Measurements from ENCODE around the gene PAPPA.

Gene PAPPA

DNA sequence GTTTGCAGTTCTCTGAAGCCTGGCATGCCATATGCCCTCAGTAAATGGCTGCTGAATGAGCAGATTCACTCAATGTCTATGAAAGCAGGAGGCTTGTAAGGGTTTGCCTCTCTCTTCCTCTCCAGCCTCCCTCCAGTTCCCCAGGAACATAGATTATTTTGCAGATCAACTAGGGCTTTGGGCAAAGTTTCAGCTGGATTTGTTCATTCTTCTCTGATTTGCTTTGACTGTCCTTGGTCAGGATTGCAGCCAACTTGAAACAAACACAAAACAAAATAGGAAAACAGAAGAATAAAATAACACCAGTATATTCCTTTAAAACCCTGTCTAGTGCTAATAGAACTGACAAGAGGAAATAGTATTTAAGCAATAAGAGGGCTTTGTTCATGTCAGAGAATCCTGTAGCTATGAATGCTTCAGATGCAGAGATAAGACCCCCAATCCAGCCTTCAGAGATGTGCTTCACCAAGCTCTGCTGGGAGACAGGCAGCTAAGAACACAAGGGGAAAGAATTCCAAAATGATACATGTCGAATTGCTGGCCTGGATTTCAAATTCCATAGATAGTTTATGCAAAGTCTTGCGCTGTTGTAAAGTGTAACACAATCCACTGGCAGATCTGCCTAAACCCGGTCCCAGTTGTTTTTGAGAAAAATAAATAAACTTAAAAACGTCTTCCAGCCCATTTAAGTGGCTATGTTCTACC is 174.3 kb downstream of the PAPPA start:
- no peak overlapping the region for H3K4me3 ChIP-seq (ENCODE audit: low read length)
- DNase-seq (ENCODE audit: low read depth, low spot score): no peak

DNA sequence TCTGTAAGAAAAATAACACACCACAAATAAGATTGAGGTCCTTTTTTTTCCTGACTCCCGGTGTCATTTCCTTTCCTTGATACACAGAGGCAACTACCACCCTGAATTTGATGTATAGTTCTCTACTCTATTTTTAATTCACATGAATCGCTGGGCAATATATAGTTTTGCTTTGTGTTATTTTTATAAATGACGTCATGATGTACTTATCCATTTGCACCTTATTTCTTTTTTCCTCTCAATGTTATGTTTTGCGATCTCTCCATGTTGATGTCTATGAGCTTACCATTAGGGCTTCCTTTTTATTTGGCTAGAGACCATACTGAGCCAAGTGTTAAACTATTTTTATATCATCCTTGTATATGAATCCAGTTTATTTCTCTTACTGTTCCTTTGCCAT is 175.9 kb downstream of the PAPPA start:
- no peak for DNase-seq (ENCODE audit: low read depth, low spot score)
- H3K4me3 ChIP-seq (ENCODE audit: low read length): no peak overlapping the region

DNA sequence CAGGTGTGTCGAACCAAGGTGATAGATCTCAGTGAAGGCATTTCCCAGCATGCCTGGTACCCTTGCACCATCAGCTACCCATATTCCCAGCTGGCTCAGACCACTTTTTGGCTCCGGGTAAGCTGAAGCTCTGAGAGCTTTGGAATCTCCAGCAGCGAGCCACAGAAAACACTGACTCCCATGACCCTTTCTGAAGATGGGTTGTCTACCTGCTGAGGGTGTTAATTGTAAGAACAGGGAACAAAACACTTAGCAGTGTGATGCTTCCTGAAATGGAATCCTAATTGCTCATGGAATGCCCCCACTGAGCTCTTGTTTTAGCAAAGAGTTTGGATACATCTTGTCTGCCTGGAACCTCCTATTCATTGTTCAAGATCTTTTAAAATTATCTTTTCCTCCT is 177.7 kb downstream of the PAPPA start:
- no peak overlapping the region for H3K4me3 ChIP-seq (ENCODE audit: low read length)
- DNase-seq (ENCODE audit: low read depth, low spot score): no peak

DNA sequence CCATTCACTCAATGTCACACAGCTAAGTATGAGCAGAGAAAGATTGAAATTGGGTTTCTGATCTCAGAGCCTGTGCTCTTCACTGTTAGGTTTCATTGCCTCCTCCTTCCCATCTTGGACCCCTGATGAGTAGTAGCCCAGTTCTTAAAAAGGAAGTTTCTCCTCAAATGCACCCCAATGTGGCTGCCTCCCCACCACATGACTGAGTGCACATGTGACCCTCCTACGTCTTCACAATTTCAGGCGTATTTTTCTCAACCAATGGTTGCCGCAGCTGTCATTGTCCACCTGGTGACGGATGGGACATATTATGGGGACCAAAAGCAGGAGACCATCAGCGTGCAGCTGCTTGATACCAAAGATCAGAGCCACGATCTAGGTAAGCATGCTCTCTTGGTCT is 178.5 kb downstream of the PAPPA start:
- DNase-seq (ENCODE audit: low read depth, low spot score): no peak
- no peak overlapping the region for H3K4me3 ChIP-seq (ENCODE audit: low read length)

DNA sequence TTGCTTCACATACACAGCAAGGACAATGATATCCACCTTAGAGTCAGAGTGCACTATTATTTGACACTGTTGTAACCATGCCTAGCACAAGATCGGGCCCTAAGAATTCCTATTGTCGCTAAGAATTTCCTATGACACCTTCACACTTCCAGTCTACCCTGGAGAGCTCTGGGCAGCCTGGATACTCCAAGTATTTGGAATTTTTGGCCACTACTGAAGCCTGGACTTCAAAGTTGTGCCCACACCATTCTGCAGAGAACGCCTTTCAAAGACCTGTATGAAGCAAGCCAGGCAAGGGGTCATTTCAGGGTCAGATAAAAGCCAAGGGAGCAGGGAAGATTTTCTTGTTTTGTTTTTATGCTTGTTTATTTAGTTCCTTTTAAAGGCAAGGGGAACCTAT is 179.7 kb downstream of the PAPPA start:
- DNase-seq (ENCODE audit: low read depth, low spot score): no peak
- H3K4me3 ChIP-seq (ENCODE audit: low read length): no peak overlapping the region

DNA sequence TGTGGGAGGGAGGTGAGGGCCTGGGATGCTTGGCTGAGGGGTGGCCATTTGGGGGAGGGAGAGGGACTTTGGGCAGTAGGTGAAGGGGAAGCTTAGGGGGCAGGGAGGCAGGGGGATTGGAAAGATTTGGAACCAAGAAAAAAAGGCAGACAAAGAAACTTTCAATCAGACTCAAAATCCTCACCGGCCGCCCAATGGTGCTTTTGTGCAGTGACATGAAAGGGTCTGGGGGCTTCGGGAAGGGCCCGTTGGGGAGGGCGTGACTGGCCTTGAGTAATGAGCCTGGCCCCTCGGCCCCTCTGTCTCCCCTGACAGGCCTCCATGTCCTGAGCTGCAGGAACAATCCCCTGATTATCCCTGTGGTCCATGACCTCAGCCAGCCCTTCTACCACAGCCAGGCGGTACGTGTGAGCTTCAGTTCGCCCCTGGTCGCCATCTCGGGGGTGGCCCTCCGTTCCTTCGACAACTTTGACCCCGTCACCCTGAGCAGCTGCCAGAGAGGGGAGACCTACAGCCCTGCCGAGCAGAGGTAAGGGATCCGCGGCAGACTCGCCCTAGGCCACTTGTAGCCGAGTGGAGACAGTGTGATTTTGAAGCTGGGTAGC is 181.1 kb downstream of the PAPPA start:
- DNase-seq (ENCODE audit: low read depth, low spot score): no peak
- no peak overlapping the region for H3K4me3 ChIP-seq (ENCODE audit: low read length)

DNA sequence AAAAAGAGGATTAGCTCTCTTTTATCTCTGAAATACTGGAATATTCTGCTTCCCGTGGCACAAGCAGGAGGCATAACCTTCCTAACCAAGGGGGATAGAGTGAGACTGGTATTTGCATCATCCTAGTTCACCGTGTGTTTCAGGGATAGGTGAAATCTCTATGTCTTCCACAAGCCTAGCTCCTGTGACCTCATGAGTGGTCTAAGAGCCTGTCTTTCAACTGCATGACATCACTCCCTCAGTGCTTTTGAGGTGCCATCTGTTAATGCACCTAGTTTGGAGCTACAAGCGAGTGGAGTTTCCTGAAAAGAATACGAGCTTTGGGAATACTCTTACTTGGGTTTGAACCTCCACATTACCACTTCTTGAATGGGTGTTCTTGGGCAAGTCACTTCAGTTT is 181.8 kb downstream of the PAPPA start:
- DNase-seq (ENCODE audit: low read depth, low spot score): no peak
- H3K4me3 ChIP-seq (ENCODE audit: low read length): no peak overlapping the region

DNA sequence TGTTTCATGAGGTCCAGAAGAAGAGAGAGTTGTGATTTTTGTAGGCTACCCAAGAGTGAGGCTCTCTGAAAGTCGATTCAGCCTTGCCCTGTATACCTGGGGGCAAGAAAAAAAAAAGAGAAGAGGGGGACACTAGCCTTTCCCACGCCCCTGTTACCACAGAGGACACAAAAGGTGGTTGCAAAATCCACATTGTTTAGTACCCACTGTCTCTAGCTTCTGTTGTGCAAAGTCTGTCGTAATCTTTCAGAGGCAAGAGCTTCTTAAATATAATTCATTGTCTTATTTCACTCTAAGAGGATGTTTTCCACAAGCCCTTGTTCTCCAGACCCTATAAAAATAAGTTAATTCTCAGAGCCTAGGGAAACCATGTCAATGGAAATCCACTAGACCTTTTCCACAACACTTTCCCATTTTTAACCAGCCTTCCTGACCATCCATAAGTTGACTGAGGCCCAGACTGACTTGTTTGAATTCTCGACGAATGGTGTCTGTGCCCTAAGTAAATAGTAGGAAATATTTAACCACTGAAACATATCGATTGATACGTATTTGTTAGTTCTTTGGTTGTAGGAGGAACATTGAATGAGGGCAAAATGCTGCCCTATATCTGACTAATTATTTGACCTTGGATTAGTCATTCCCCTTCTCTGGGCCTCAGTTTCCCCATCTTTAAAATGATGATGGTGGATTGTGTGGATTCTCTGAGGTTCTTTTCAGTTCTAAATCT is 182.7 kb downstream of the PAPPA start:
- no peak overlapping the region for H3K4me3 ChIP-seq (ENCODE audit: low read length)
- no peak for DNase-seq (ENCODE audit: low read depth, low spot score)

DNA sequence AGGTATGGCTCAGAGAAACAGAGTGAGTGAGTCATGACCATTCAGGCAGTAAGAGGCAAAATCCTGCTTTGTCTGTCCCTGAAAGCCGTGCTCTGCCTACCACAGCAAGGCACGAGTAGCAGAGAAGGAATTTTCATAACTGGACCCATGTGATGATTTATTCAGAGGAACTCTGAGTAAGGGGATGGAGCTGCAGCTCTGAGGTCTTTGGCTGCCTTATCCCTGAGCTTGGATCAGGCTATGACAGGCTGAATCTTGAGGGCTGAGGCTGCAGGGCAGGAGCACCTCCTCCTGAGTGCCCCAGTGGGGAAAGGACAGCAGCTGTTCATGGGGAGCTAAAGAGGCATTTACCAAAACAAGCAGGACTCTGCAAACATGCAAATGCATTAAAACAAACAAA is 183.4 kb downstream of the PAPPA start:
- no peak overlapping the region for H3K4me3 ChIP-seq (ENCODE audit: low read length)
- DNase-seq (ENCODE audit: low read depth, low spot score): no peak

DNA sequence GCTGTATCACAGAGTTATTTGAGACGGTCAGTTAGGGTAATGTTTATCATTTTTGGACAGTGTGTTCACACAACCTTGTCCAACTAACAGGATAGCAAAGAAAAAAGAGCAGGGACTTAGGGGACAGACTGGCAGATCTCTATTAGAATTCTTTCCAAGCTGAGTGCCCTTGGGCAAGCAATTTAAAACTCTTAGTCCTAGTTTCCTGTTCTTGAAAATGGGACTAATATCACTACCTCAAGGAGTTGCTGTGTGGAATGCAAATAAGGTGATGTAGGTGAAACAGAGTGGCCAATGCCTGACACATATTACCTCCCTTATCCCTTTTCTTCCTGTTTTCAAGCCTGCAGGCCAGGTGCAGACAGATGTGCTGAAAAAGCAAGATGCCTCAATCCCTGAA is 186.7 kb downstream of the PAPPA start:
- no peak for DNase-seq (ENCODE audit: low read depth, low spot score)
- no peak overlapping the region for H3K4me3 ChIP-seq (ENCODE audit: low read length)

DNA sequence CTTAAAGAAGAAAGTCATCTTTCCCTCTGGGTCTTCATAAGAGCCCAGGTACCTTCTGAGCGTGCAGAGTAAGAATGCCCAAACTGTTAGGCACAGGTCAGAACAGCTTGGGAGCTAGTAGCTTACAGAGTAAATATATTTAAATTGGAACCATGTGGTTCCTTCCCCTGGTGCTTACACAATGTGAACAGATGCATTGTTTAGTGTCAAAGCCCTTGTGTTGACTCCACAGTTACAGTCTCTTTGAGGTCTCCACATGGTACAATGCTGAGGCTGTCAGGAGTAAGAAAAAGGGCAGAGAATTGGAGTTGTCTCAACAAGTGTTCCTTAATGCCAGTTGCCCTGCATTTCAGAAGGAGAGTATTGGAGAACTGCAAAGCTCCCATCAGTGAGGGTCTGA is 188.5 kb downstream of the PAPPA start:
- no peak for DNase-seq (ENCODE audit: low read depth, low spot score)
- H3K4me3 ChIP-seq (ENCODE audit: low read length): no peak overlapping the region

DNA sequence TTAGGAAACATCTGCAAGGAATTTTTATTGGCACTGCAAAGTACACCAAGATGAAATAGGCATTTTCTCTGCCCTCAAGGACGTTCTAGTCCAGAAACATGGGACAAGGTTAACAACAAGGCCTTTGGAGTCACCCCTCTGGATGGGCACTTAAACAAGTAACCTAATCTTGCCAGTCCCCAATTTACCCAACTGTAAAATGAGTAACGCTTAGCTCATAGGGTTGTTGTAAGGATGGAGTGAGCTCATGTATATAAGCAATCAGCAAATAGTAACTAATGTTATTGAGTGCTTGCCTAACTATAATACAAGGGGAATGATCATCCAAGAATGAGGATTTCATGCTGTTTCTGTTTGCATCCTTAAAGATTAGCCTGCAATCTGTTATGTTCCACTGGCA is 189.3 kb downstream of the PAPPA start:
- no peak overlapping the region for H3K4me3 ChIP-seq (ENCODE audit: low read length)
- no peak for DNase-seq (ENCODE audit: low read depth, low spot score)

DNA sequence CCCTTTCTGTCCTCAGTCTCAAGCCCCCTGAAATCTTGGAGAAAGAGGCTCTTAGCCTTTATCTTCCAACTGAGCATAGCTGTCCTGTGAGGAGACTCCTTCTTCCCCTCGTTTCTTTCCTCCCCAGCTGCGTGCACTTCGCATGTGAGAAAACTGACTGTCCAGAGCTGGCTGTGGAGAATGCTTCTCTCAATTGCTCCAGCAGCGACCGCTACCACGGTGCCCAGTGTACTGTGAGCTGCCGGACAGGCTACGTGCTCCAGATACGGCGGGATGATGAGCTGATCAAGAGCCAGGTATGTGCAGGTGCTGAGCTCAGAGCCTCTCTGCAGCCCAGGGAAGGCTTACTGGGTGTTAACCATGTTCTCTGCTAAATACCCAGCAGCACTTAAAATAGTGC is 190.8 kb downstream of the PAPPA start:
- DNase-seq (ENCODE audit: low read depth, low spot score): no peak
- no peak overlapping the region for H3K4me3 ChIP-seq (ENCODE audit: low read length)

DNA sequence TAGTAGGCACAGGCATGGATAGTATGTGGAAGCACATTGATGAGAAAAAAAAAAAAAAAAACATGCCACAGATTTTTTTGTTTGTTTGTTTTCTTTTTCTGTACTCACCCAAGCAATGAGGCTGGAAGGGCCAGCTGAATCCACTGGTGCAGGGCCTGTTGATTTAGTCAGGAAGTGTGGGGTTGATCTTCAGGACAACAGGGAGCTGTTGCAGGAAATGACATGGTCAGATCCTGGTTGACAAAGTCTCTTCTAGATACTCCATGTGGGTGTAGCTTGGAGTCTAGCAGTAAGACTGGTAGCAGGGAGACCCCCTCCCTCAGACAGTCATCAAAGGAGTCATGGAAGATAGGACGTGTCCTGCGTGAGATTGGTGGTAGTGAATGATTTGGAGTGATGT is 191.8 kb downstream of the PAPPA start:
- no peak overlapping the region for H3K4me3 ChIP-seq (ENCODE audit: low read length)
- no peak for DNase-seq (ENCODE audit: low read depth, low spot score)

DNA sequence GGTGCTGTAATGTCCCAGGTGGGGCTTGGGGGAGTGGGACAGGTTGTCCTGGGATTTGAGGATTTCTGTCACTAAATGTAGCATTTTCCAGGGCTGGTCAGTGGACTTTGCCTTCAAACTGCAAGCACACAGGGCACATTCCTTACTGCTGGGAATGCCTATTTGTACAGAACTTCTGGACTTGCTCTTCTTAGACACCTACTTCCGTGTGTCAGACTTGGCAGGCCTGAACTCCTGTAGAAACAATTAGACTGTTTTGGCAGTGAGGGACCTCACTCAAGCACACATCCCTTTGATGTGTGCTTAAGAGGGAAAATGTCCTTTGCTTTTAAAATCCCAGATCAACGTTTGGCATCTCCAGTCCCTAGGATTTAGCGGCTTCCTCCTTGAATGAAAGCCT is 192.2 kb downstream of the PAPPA start:
- no peak overlapping the region for H3K4me3 ChIP-seq (ENCODE audit: low read length)
- DNase-seq (ENCODE audit: low read depth, low spot score): no peak

DNA sequence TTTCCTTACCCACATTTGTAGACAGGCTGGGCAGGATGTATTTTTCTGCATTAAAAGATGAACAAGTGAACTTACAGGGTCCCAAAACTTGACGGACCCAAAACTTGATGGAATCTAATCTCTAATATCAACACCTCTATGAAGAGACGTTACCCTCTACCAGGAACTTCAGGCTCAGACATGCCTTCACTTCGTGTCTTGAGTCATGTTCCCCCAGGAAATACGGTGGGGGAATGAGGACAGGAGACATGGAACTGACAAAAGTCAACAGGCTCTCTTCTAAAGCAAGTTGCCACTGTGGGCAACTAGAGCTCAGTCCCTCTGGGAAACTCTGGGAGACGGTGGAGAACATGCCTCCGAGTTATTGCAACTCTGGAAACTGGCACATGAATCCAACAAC is 196.1 kb downstream of the PAPPA start:
- H3K4me3 ChIP-seq (ENCODE audit: low read length): no peak overlapping the region
- DNase-seq (ENCODE audit: low read depth, low spot score): no peak

DNA sequence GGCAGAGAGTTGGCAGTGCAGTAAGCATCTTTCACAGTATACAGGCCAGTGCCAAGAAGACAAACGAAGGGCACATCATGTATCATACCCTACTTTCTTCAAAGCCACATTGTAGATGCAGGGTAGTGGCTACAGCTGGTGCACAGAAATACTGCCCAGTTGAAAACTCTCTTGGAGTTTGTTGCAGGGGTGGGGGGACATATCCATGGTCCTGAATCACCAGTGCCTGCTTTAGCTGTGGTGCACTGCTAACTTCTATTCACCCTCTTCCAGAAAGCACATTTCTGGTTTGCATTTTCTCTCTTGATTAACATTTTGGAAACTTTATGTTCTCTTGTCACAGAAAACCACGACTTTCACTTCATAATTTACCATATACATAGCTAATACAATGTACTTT is 196.6 kb downstream of the PAPPA start:
- DNase-seq (ENCODE audit: low read depth, low spot score): no peak
- H3K4me3 ChIP-seq (ENCODE audit: low read length): no peak overlapping the region

DNA sequence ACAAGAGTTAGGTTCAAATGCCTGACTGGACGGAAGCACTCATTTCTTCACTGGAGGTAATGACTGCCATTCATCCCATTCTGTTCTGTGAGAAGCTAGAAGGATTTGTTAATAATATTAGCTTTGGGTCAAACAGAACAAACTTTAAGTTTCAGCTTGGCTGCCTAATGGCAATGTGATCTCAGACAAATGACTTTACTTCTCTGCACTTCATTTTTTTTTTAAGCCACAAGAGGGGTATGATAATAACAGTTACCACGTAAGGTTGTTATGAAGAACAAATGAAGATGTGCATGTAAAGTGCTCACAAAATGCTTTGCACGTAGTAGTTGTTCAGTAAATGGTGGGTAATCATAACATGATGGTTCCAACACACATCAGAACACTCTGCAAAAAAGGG is 199.4 kb downstream of the PAPPA start:
- H3K4me3 ChIP-seq (ENCODE audit: low read length): no peak overlapping the region
- no peak for DNase-seq (ENCODE audit: low read depth, low spot score)

DNA sequence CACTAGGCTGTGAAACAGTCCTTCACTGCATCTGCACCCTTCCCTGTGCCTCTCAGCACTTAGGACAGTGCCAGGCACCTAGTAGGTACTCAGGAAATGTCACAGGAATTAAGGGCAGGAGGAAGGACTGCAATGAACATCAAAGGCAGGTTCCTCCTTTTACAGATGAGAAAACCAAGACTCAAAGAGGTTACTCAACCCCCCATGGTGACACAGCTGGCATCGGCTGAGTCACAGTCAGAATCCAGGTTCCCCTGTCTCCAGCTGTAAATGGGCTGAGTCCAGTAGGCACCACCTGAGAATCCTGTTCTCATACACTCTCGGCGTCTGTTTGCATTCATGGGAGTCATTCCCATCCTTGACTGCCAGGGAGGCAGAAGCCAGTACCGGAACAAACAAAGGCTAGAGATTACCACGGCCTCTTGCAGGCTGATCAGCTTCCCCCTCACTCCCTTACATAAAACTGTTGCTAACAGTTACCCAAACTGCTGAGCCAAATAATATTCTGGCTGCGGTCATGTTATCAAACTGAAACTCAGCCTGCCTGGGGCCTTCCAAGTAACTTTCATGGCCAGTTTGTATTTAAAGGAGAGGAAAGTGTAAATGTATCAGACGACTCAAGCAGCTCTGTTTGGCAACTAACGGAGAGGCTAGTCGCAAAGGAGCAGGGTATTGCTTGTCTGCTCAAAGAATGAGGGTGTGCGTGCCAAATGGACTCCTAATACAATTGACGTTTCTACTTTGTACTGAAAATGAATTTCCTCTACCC is 201.7 kb downstream of the PAPPA start:
- no peak for DNase-seq (ENCODE audit: low read depth, low spot score)
- H3K4me3 ChIP-seq (ENCODE audit: low read length): no peak overlapping the region

DNA sequence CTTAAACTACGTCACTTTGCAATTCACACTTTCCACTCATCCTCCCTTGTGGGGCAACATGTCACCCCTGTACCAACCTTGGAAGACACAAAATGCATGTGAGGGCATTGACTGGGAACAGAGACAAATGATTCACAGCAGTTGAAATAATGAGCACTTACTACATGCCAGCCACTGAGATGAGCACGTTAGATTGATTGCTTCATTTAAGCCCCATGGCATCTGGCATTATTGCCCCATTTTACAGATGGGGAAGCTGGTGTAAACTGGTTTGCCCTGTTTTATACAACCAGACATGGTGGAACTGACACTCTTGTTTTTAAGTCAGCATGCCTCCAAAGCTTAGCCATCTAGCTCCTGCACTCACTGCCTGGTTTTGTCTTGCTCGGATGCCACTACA is 204.7 kb downstream of the PAPPA start:
- no peak for DNase-seq (ENCODE audit: low read depth, low spot score)
- H3K4me3 ChIP-seq (ENCODE audit: low read length): no peak overlapping the region
